ENCODE results near the gene ALOXE3. TPM values are rescaled to one million over a fixed set of nuclear protein-coding genes. Genes with fewer than 3 reads are reported as not detected.
"Not testable (repeated sequence)": the region's sequence is repeated elsewhere in the genome, so short reads cannot be mapped to it uniquely, and the experiment has no call there.

Gene ALOXE3
- polyA plus RNA-seq, 6 donors from 2014 or later = not detected

GRCh38 chr17:8082292-8082691 is 36.0 kb downstream of the ALOXE3 start:
- no peaks in the 10 kb centered on the region for H3K9me3 Mint-ChIP-seq
- peak overlapping the region in 1 of 8 donors; percentile 88 for H3K4me3 Mint-ChIP-seq
- DNase-seq = no peak
- H3K36me3 Mint-ChIP-seq = no peaks in the 10 kb centered on the region
- no peak for ATAC-seq (ENCODE audit: low read depth in 2 of 2)
- no peak overlapping the region for H3K27ac Mint-ChIP-seq
- H3K4me1 Mint-ChIP-seq = peaks cover 17 to 20% (median 18%) of the 10 kb centered on the region in 3 donors
- H3K27me3 Mint-ChIP-seq = peaks cover 4 to 28% (median 10%) of the 10 kb centered on the region in 3 donors

GRCh38 chr17:8081876-8082275 is 36.4 kb downstream of the ALOXE3 start:
- Mint-ChIP-seq H3K4me3 (peak overlapping the region in 3 of 8 donors; percentile 11 to 88 (median 70)), H3K36me3 (no peaks in the 10 kb centered on the region)

GRCh38 chr17:8080799-8081219 is 37.5 kb downstream of the ALOXE3 start:
- DNase-seq (no peak), ATAC-seq (ENCODE audit: low read depth in 2 of 2) (no peak)
- H3K4me3 Mint-ChIP-seq = peak overlapping the region in 7 of 8 donors; percentile 15 to 95 (median 88)
- H3K27ac Mint-ChIP-seq = no peak overlapping the region
- peaks cover 13 to 18% (median 18%) of the 10 kb centered on the region in 3 donors for H3K4me1 Mint-ChIP-seq
- H3K36me3 Mint-ChIP-seq = no peaks in the 10 kb centered on the region
- peaks cover 2 to 27% (median 4%) of the 10 kb centered on the region in 3 donors for H3K27me3 Mint-ChIP-seq
- no peaks in the 10 kb centered on the region for H3K9me3 Mint-ChIP-seq

More at GRCh38 chr17:8081876-8082275, 36.4 kb downstream of the ALOXE3 start:
- Mint-ChIP-seq H3K27ac (peak overlapping the region in 1 of 6 donors; percentile 24), H3K4me1 (peaks cover 17 to 20% (median 18%) of the 10 kb centered on the region in 3 donors), H3K27me3 (peaks cover 4 to 27% (median 6%) of the 10 kb centered on the region in 3 donors), H3K9me3 (no peaks in the 10 kb centered on the region)
- DNase-seq (no peak), ATAC-seq (ENCODE audit: low read depth in 2 of 2) (no peak)

GRCh38 chr17:8080208-8080798 is 38.0 kb downstream of the ALOXE3 start:
- no peak for ATAC-seq (ENCODE audit: low read depth in 2 of 2)
- no peaks in the 10 kb centered on the region for H3K36me3 Mint-ChIP-seq
- peaks cover 13 to 18% (median 18%) of the 10 kb centered on the region in 3 donors for H3K4me1 Mint-ChIP-seq
- peak overlapping the region; percentile 88 to 95 (median 90) for H3K4me3 Mint-ChIP-seq
- no peak for DNase-seq
- no peaks in the 10 kb centered on the region for H3K9me3 Mint-ChIP-seq
- H3K27me3 Mint-ChIP-seq = peaks cover 4 to 27% (median 8%) of the 10 kb centered on the region in 3 donors
- peak overlapping the region in 4 of 6 donors; percentile 9 to 96 (median 85) for H3K27ac Mint-ChIP-seq

GRCh38 chr17:8079291-8080207 is 38.8 kb downstream of the ALOXE3 start:
- peak; percentile 80 for DNase-seq
- H3K4me3 Mint-ChIP-seq = peak overlapping the region; percentile 88 to 95 (median 90)
- peaks cover 8 to 33% (median 15%) of the 10 kb centered on the region in 3 donors for H3K27me3 Mint-ChIP-seq
- peaks cover 18 to 24% (median 21%) of the 10 kb centered on the region in 3 donors for H3K4me1 Mint-ChIP-seq
- H3K9me3 Mint-ChIP-seq = no peaks in the 10 kb centered on the region
- H3K27ac Mint-ChIP-seq = peak overlapping the region; percentile 72 to 96 (median 90)
- no peaks in the 10 kb centered on the region for H3K36me3 Mint-ChIP-seq
- peak; percentile 80 to 82 for ATAC-seq (ENCODE audit: low read depth in 2 of 2)

- Mint-ChIP-seq H3K27ac (peak overlapping the region in 2 of 6 donors; percentile 11 to 78), H3K27me3 (peaks cover 18 to 45% (median 31%) of the 10 kb centered on the region in 3 donors), H3K4me1 (peaks cover 34 to 40% (median 37%) of the 10 kb centered on the region in 3 donors), H3K4me3 (peak overlapping the region in 3 of 8 donors; percentile 52 to 59 (median 56))
- not testable (repeated sequence) for ATAC-seq (ENCODE audit: low read depth in 2 of 2); DNase-seq; H3K36me3 Mint-ChIP-seq; H3K9me3 Mint-ChIP-seq
Observed at GRCh38 chr17:8077939-8078338, 40.4 kb downstream of the ALOXE3 start.

- H3K4me3 Mint-ChIP-seq = peak overlapping the region in 2 of 8 donors; percentile 7 to 20
- peaks cover 40 to 50% (median 42%) of the 10 kb centered on the region in 3 donors for H3K4me1 Mint-ChIP-seq
- peak overlapping the region in 3 of 6 donors; percentile 33 to 73 (median 59) for H3K27ac Mint-ChIP-seq
- peaks cover 0 to 2% (median 0%) of the 10 kb centered on the region in 7 donors for H3K9me3 Mint-ChIP-seq
- H3K27me3 Mint-ChIP-seq = peaks cover 23 to 58% (median 44%) of the 10 kb centered on the region in 3 donors
- ATAC-seq (ENCODE audit: low read depth in 2 of 2) (no peak), DNase-seq (no peak)
- no peaks in the 10 kb centered on the region for H3K36me3 Mint-ChIP-seq
Observed at GRCh38 chr17:8076502-8077266, 41.6 kb downstream of the ALOXE3 start.

GRCh38 chr17:8075574-8076342 is 42.6 kb downstream of the ALOXE3 start:
- Mint-ChIP-seq H3K27ac (peak overlapping the region in 2 of 6 donors; percentile 70 to 96), H3K27me3 (peaks cover 27 to 67% (median 51%) of the 10 kb centered on the region in 3 donors), H3K36me3 (no peaks in the 10 kb centered on the region), H3K4me1 (peaks cover 37 to 51% (median 40%) of the 10 kb centered on the region in 3 donors), H3K9me3 (peaks cover 0 to 2% (median 0%) of the 10 kb centered on the region in 7 donors), H3K4me3 (peak overlapping the region in 2 of 8 donors; percentile 9 to 59)
- ATAC-seq (ENCODE audit: low read depth in 2 of 2) (no peak), DNase-seq (no peak)

- DNase-seq = no peak
- peaks cover 35 to 46% (median 36%) of the 10 kb centered on the region in 3 donors for H3K4me1 Mint-ChIP-seq
- no peak for ATAC-seq (ENCODE audit: low read depth in 2 of 2)
- H3K4me3 Mint-ChIP-seq = peak overlapping the region in 1 of 8 donors; percentile 16
- no peaks in the 10 kb centered on the region for H3K36me3 Mint-ChIP-seq
- H3K27ac Mint-ChIP-seq = peak overlapping the region in 4 of 6 donors; percentile 29 to 96 (median 94)
- peaks cover 28 to 72% (median 57%) of the 10 kb centered on the region in 3 donors for H3K27me3 Mint-ChIP-seq
- peaks cover 0 to 2% (median 0%) of the 10 kb centered on the region in 7 donors for H3K9me3 Mint-ChIP-seq
Observed at GRCh38 chr17:8075081-8075480, 43.2 kb downstream of the ALOXE3 start.

- H3K27ac Mint-ChIP-seq = peak overlapping the region in 4 of 6 donors; percentile 80 to 96 (median 94)
- H3K9me3 Mint-ChIP-seq = peaks cover 0 to 2% (median 0%) of the 10 kb centered on the region in 7 donors
- peaks cover 31 to 40% (median 33%) of the 10 kb centered on the region in 3 donors for H3K4me1 Mint-ChIP-seq
- ATAC-seq (ENCODE audit: low read depth in 2 of 2) (no peak), DNase-seq (no peak)
- H3K27me3 Mint-ChIP-seq = peaks cover 28 to 72% (median 57%) of the 10 kb centered on the region in 3 donors
- H3K36me3 Mint-ChIP-seq = no peaks in the 10 kb centered on the region
- H3K4me3 Mint-ChIP-seq = peak overlapping the region in 2 of 8 donors; percentile 39 to 74
Observed at GRCh38 chr17:8074554-8074953, 43.8 kb downstream of the ALOXE3 start.

GRCh38 chr17:8073627-8074484 is 44.5 kb downstream of the ALOXE3 start:
- Mint-ChIP-seq H3K4me3 (peak overlapping the region; percentile 50 to 93 (median 88)), H3K36me3 (no peaks in the 10 kb centered on the region), H3K27ac (peak overlapping the region; percentile 95 to 100 (median 98)), H3K9me3 (peaks cover 0 to 2% (median 0%) of the 10 kb centered on the region in 7 donors), H3K4me1 (peaks cover 26 to 39% (median 28%) of the 10 kb centered on the region in 3 donors), H3K27me3 (peaks cover 28 to 75% (median 57%) of the 10 kb centered on the region in 3 donors)
- peak; percentile 86 for DNase-seq
- peak; percentile 98 to 99 for ATAC-seq (ENCODE audit: low read depth in 2 of 2)
